NOMO-1 (cell line): ENCODE measurements around the gene MAPK7.

ENCODE experiments used
- DNase-seq, 2 experiments: peaks; one replicate each; lab custom pipeline; 2025; ENCODE audit not compliant: unreplicated experiment in 2 of 2; lab: John Stamatoyannopoulos, UW

Gene MAPK7

DNA sequence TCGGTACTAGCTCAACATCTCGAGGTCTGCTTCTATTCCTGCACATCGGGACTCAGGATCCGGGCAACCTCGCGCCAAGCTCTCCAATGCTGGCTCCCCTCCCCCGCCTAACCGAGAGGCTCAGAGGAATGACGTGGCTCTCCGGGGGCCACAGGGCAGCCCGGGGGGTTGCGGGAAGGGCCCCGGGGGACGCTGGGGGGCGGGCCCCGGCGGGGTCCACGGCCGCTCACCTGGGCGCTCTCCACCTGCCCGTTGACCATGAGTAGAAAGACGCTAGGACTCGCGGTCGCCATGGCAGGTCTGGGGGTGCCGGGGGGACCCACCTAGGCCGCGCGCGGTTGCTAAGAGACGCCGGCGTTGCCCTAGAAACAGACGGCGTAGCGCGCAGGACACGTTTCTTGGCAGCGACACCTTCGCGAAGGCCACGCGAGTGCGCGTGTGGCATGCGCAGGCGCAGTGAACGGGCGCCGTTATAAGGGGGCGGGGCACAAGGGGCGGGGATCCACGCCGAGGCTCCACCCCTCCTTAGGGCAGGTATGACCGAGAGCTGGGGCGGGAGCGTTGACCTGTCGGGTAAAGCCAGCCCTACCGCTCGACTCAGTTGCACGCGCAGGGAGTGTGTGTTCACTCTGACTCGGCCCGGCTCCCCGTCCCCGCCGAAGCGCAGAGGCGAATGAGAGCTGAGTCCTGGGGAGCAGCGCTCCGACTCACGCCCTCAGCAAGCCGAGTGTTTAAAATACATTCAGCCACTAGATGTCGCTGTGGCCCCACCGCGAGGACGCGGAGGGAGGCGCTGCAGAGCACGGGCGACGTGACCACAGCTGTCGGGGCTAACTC, 15.8 kb upstream of the MAPK7 start, which contains the start of gene B9D1:
Gene B9D1 (minus strand): TSS at position 447 of the 837 bp plus-strand sequence. CDS start 154 bp downstream, at position 293.
- DNase-seq = peak; percentile 79 to 82

DNA sequence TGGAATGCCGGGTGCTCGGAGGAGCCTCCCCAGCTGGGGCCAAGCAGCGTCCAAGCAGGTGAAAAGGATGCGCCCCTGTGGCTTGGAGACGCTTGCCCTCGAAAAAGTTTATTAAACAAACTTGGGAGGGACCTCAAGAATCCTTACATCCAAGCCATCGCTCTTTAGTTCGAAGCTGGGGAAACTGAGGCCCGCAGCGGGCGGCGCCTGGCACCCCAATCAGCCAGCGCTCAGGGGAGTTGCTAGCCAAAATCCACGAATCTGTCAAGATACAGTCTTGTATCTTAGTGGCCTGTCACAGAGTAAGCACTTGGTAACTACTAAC, 15.2 kb upstream of the MAPK7 start:
- no peak for DNase-seq

DNA sequence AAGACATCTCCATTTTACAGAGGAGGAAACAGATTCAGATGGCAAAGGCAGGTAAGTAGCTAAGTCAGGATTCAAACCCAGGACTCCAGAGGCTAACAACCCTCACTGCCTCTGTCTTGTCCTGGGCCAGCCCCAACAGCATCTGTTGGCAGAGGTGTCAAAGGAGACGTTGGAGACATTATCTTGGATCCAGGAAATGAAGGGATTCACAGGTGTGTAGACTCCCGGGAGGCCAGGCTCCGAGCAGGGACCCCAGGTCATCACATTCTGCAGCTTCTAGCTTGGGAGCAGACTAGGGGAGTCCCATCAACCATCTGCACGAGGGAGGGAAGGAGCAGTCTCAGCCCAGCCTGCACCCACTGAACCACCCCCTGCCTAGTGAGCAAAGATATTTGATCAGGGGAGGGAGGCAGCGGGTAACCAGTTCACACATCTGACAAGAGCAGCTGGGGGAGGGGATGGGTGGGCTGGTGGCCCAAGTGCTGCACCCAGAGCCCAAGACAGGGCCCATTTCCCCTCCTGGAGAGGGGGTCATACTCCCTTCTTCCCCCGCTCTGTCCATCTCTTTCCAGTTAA, 14.8 kb upstream of the MAPK7 start:
- no peak for DNase-seq

DNA sequence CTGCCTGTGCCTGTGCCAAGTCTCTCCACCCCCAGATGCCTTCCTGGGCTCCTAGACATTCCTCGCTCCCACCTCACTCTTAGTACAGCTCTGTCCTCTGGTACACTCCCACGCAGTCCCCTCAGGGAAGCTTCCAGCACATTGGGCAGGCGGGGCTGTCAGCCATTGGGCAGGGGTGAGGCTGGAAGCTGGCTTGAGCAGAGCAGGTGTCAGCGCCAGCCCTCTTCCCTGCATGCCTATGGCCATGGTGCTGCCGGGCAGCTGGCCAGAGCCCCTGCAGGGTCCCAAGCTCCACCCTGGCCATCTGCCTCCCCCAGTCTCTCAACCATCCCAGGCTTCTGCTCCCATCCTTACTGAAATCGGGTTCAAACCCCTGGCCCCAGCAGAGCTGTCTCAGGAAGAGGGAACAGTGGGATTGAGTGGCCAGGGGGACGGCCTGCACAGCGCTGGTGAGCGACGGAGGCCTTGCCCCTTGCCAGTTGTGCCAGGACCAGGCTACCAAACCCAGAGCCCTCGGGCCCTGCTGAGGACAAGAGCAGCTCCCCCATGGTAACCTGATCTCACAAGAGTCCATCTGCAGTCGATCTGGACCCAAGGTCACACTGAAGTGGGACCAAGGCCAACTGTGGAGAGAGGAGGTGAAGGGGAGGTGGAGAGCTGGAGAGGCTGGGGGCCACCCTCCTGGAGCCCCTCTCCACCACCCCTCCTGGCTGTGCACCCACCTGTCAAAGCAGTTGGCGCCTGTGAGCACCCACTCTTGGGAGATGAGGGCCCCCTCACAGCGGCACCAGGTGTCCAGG, 13.4 kb upstream of the MAPK7 start:
- no peak for DNase-seq

DNA sequence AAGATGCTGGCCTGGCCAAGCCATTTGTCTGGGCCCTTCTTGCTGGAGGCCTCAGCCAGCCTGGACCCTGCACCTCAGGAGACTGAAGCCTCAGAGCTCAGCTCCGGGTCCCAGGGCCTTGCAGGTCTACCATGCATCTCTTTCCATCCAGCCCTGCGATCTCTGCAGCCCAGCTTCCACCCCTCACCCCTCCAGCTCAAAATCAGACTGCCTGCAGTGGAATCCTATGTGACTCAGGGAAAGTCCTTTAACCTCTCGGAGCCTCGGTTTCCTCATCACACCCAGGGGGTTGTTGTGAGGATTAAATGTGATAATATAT, 12.8 kb upstream of the MAPK7 start:
- no peak for DNase-seq

DNA sequence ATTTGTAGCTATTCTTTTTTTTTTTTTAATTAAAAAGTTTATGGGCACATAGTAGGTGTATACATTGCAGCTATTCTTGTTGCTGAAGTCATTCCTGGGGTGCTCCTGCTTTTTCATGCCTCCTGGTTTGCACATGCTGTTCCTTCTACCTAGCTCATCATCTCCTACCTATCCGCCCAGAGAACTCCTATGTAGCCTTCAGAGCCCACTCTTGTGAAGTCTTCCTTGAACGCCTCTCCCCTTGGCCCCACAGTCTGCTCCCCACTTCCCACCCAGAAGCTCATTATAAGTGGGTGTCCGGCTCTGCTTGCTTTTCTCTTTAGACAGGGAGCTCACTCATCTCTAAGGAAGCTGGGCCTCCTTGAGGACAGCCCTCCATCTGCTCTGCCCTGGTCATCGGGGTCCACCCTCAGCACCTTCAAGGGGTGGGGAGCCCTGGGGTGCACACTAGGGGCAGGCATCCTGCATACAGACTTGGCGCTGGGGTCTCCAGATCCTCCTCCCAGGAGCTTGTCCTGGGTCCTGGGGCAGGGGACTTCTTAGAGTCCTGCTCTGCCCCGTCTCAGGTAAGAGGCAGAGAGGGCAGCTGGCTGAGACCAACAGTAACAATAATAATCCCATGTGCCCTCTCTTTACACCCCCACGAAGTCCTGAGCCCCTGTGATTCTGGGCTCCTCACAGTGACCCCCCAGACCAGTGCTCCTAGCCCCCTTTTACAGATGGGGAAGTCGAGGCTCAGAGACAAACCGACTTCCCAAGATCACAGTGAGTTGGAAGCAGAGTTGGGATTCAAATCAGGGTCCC, 12.3 kb upstream of the MAPK7 start:
- DNase-seq = no peak

DNA sequence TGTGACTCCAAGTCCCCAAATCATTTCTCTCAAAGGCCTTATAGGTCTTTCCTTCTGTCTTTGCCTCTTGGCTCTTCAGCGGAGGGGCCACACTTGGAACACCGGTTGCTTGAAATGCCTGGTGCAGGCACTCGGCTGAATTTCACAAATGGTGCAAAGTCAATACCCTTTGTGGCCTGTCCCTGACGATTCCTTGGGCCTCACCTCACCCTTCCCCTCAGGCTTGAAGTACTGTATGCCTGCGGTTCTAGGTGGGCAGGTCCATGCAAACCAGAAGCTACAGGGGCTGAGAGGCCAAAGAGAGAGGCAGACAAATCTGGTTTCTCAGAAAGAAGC, 11.7 kb upstream of the MAPK7 start:
- no peak for DNase-seq

DNA sequence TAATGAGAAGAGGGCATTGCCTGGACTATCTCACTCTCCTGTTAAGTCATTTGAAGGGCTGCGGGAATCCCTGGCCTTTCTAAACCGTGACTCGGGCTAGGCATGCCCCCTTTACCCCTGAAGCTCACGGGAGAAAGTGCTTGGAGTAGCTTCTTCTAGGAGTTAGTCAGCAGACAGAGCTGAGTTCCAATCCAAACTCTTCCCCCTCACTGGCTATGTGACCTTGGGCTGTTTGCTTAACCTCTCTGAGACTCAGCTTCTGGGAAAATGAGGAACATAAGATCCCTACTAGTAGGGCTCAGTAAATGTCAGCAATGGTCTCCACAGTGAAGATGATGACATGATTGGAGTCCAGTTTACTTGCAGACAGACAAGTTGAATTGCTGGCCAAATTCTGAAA, 10.1 kb upstream of the MAPK7 start:
- no peak for DNase-seq

DNA sequence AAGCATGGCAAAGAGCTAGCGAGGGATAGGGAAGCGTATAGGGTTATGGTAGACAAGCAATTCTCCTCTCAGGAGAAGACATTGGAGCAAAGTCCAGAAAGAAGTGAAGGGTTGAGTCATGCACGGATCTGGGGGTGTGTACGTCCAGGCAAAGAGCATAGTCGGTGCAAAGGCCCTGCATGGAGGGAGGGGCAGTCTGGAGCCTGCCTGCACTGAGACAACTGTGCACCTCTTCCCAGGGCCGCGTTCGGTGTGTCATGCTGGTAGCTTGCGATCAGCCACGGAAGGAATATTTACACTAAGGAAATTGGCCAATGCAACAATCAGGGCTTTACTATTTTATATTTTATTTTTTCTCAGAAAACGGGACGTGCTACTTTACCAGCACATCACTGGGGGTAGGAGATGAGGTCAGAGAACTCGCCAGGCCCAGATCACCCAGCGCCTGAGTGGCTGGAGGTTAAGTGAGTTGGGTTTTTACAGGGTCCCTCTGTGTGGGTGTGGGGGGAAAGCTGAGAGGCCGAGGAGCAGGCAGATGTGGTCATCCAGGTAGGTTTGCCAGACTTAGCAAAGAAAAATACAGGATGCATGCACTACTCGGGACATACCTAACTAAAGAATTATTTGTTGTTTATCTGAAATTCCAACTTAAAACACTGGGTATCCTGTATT, 9.1 kb upstream of the MAPK7 start:
- no peak for DNase-seq

DNA sequence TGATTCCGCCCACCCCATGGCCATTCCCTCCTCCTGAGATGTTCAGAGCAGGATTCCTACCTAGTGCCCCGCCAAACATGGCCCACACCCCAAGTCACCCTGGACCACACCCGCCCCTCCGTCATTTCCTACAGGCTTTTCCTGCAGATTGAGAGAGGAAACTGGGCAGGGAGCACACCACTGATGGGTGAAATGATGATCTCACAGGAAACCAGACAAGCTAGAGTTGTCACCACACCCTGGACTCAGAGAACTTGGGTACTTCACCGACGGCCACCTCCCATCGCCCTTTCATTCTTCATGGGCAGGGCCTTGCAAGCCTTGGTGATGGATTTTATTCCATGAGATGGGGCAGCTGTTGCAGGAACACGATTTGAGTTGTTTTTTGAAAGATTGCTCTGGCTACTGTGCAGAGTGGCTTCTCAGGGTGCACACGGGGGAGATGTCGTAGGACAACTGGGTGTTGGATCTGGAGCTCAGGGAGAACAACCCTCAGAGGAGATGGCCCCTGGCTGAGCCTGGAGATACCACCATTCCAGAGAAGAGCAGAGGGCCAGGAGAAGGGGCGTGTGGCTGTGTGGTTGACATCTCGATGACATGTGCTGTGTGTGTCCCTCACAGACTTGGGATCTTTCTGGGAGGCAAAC, 8.3 kb upstream of the MAPK7 start:
- no peak for DNase-seq

DNA sequence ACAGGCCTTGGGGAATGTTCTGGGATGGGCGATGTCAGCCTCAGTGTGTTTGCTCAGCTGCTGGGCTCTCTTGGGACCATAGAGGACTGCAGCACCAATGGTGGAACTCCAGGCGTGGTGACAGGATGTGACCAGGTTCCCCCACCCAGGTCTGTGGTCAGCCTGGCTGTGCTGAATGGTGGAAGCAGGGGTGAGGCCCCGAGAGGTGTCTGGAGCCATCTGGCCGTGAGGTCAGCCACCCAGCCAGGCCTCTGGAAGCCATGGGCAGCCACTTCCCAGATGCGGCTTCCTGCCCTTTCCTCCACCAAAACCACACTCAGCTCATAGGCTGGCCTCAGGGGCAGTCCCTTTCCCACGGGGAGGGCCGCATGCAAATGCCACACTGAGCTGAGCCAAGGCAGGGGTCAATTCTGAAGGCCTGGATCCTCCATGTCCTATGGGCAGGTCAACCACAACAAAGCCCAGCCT, 7.8 kb upstream of the MAPK7 start:
- no peak for DNase-seq

DNA sequence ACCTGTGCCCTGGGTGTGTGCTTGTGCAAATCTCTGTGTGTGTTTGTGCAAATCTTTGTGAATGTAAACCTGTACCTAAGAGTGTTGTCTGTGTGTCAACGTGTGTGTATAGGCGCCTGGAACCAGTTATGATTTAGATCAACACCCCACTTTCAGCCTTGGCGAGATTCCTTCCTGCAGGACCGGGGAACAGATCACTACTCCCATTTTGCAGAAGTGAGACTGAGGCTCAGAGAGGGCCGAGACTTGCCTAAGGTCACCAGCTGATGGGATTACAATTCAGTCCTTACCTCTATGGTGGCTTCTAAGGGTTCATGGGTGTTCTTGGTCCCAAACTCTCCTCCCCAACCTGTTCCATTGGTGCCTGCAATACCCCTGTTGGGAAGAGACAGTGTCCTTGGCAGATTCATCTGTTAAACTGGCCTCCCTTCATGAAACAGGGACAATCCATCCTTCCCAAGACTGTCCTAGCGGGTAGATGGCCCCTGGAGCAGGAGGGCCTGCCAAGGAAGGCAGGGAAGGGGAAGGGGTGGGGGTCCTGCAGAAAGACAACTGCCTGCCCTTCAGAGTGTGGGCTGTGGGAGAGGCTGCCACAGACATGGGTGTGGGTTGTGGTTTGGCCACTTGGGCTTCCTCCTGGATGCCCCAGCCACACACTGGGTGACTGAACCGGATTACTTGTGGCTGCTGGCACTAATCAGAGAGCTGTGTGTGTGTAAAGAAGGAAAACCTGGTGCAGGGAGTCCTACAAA, 6.9 kb upstream of the MAPK7 start:
- DNase-seq = no peak

DNA sequence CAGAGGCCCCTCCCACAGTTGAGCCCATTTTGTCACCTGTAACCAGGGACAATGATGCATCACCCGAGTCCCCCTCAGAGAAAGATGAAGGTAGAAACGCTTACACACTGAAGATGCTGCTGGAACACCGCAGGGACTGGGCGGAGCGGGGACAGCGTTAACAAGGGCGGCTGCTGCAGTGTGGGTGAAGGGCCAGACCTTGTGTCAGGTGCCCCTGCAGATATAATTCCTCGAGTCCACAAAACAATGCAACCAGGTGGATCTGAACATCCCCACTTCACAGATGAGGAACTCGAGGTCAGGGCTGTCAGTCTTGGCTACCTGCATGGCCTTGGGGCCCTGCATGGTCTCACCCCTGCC, 6.3 kb upstream of the MAPK7 start:
- no peak for DNase-seq

DNA sequence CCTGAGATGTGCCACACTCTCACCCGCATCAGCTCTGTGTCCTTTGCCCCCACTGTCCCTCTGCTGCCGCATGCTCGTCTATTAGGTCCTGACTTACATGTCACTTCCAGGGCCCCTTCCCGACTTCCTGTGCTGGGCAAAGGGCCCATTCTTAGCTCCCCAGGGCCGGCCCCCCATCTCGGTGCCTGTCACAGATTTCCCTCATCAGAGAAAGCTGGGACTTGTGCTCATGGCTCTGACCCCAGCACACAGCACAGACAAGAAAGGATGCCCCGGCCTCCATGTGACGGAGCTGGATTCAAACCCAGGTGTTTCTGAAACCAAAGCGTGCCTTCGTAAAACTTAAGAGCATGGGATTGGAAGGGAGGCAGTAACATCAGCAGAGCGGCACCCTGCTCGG, 5.9 kb upstream of the MAPK7 start:
- DNase-seq = no peak

DNA sequence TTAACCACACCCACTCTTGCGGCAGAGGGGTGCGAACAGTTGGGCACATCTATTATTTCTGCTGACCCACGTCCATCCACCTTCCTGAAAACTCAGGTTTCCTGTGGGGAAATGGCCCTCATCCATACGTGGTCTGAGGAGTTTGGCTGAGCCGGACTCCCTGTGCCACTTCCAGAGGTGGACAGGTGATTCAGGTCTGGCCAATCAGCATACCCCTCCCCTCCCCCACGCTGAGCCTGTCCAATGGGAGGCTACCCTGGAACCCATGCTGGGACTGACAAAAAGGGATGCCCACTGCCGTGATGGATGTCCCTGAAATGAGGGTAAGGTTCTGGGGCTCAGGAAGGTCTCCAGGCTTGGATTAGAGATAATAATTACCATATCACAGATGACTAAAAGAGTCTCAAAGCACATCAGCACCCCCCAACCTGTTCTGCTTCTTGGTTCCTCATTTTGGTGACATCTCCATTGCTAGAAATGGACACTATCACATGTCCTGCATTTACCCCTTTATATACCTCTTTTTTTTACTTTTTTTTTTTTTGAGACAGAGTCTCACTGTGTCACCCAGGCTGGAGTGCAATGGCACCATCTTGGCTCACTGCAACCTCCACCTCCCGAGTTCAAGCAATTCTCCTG, 5.3 kb upstream of the MAPK7 start:
- DNase-seq = peak in 1 of 2 experiments; percentile 65

DNA sequence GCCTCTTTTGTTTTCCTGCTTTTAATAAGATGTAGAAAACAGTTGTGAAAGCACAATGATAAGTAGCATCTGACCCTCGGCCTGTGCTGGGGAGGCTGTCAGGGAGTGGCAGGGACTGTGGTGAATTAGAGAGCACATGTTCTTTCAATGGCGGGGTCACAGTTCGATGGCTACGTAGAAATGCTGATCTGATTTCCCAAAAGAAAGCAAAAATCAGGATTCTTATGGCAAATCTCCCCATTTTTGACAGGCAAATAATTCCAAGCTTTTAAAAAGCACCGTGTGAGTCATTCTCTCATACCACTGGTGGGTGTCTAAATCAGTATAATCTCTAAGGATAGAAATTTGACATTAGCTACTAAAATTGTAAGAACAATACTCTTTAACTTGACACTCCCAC, 4.2 kb upstream of the MAPK7 start:
- DNase-seq = no peak

DNA sequence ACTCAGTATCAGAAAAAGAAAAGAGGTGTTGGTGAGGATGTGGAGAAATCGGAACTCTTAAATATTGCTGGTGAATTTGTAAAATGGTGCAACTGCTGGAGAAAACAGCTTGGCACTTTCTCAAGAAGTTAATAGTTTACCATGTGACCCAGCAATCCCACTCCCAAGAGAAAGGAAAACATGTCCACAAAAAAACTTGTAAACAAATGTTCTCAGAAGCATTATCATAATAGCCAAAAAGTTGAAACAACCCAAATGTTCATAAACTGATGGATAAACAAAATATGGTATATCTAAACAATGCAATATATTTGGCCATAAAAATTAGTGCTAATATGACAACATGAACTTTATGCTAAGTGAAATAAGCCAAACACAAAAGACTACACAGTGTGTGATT, 2.6 kb upstream of the MAPK7 start:
- DNase-seq = no peak

DNA sequence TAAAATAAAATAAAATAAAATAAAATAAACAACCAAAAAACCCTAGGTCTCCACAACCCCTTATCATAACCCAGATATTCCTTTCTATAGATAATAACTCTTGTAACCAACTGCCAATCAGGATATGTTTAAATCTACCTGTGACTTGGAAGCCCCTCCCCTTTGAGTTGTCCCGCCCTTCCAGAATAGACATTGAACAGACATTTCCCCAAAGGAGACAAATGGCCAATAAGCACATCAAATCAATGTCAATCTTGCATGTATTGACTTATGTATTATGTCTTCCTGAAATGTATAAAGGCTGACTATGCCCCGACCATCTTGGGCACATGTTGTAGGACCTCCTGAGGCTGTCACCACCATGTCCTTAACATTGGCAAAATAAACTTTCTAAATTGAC, 1.5 kb upstream of the MAPK7 start:
- DNase-seq = no peak
